Gastroesophageal sphincter (tissue), 3 donors: ENCODE data around the gene RASAL3.

Experiments used
- CTCF ChIP-seq, 4 experiments: fragments of 200-600 bp in 2 of 4; fragments of 450-650 bp in 2 of 4; sonication (generic) in 1 of 4; IDR thresholded peaks; one replicate each; pipeline ENCODE4 v1.5.1; 2017 to 2019; ENCODE audit warnings: antibody characterized with exemption in 4 of 4, mild to moderate bottlenecking in 2 of 4, moderate library complexity in 2 of 4
- POLR2A ChIP-seq, 2 donors: fragments of 450-650 bp; IDR thresholded peaks; one replicate each; pipeline ENCODE4 v1.6.1; 2017; ENCODE audit warnings: antibody characterized with exemption in 2 of 2, mild to moderate bottlenecking in 2 of 2, moderate library complexity in 1 of 2
- POLR2AphosphoS5 ChIP-seq: sonication (generic); formaldehyde crosslinking; IDR thresholded peaks from one replicate; pipeline ENCODE4 v1.6.1; 2017; ENCODE audit warnings: antibody characterized with exemption

- no peak for TF ChIP-seq CTCF (IDR thresholded peaks at IDR 0.05)
- no peak for TF ChIP-seq POLR2A (IDR thresholded peaks at IDR 0.05)
- TF ChIP-seq POLR2AphosphoS5, result peak; percentile 32
Measured at GRCh38 chr19:15436012-15436825, 28.1 kb downstream of the RASAL3 start.
